ENCODE measurements around the gene LCP2.
"Not testable (repeated sequence)": the region's sequence is repeated elsewhere in the genome, so short reads cannot be mapped to it uniquely, and the experiment has no call there.

LCP2 gene

GRCh38 chr5:170246126-170246870, 51.3 kb downstream of the LCP2 start:
- DNase-seq, result no peak

- not testable (repeated sequence) for DNase-seq
Observed at GRCh38 chr5:170245436-170245835, 52.1 kb downstream of the LCP2 start.

GRCh38 chr5:170238456-170239196, 59.0 kb downstream of the LCP2 start:
- DNase-seq, result no peak

- no peak for DNase-seq
Observed at GRCh38 chr5:170235876-170236864, 61.4 kb downstream of the LCP2 start.

GRCh38 chr5:170233358-170233892, 64.2 kb downstream of the LCP2 start:
- DNase-seq, result no peak

GRCh38 chr5:170232786-170233185, 64.8 kb downstream of the LCP2 start, which contains the start of gene C5orf58:
TSS of gene C5orf58 (plus strand) at chr5:170232985. CDS start at chr5:170234977, 1,992 bp downstream.
- DNase-seq, result no peak

GRCh38 chr5:170228762-170229435, 68.7 kb downstream of the LCP2 start:
- DNase-seq, result no peak

- no peak for DNase-seq
Observed at GRCh38 chr5:170226661-170227060, 70.9 kb downstream of the LCP2 start.

- DNase-seq, result no peak
Observed at GRCh38 chr5:170226129-170226615, 71.4 kb downstream of the LCP2 start.

- DNase-seq, result peak; percentile 90
Observed at GRCh38 chr5:170225326-170226128, 72.0 kb downstream of the LCP2 start.

GRCh38 chr5:170223906-170224305, 73.7 kb downstream of the LCP2 start:
- no peak for DNase-seq

GRCh38 chr5:170223360-170223759, 74.2 kb downstream of the LCP2 start:
- no peak for DNase-seq

- DNase-seq, result peak; percentile 63
Observed at GRCh38 chr5:170221327-170221741, 76.2 kb downstream of the LCP2 start.

- DNase-seq, result peak; percentile 80
Observed at GRCh38 chr5:170220191-170220590, 77.4 kb downstream of the LCP2 start.

GRCh38 chr5:170219615-170220014, 78.0 kb downstream of the LCP2 start:
- no peak for DNase-seq

- DNase-seq, result no peak
Observed at GRCh38 chr5:170218726-170219125, 78.9 kb downstream of the LCP2 start.

- DNase-seq, result no peak
Observed at GRCh38 chr5:170217831-170218230, 79.7 kb downstream of the LCP2 start.

GRCh38 chr5:170216257-170216864, 81.2 kb downstream of the LCP2 start:
- DNase-seq, result peak; percentile 85

- no peak for DNase-seq
Observed at GRCh38 chr5:170211575-170212334, 85.8 kb downstream of the LCP2 start.

GRCh38 chr5:170206958-170207357, 90.6 kb downstream of the LCP2 start:
- DNase-seq, result no peak

Measured in eye (tissue), 1 donor.